ENCODE results near the gene KIAA0753.

The KIAA0753 gene

DNA sequence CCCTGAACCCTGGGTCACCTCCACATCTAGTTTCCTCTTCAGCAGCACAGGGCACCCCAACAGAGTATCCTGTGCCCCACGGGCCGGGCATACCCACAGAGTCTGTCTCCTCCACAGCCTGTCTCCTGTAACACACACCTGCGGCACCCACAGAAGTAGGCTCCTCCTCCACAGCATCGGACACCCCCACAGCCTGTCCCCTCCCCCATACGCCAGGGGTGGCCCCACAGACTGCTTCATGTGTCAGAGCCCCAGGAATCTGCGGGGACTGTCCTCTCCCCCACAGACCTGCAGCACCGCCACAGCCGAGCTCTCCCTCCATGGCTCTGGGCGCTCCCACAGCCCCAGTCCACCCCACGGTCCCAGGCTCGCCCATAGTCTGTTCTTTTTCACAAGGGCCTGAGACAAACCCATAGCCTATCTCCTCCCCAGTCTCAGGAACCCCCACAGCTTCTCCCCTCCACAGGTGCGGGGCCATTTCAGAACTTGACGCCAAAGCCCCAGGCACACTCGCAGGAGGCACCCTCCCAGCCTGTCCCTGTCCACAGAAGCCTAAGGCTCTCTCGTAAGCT, 1.4 kb downstream of the KIAA0753 start:
- peak overlapping the region; percentile 97 for H3K4me3 ChIP-seq (ENCODE audit: low read depth, low read length)
- ChIA-PET POLR2A (interaction anchor here (0.6 to 1.2 kb wide), 3 partner anchors 11 to 1194 kb away, joined by 3 to 4 read pairs (median 4); no protein-coding TSS in a partner anchor), CTCF (interaction anchor here (1.1 to 3.4 kb wide), 3 partner anchors 11 to 167 kb away, joined by 3 to 26 read pairs (median 5); no protein-coding TSS in a partner anchor)
- no peak for DNase-seq (ENCODE audit: low read depth, low spot score)
- TF ChIP-seq, protein P1, sequence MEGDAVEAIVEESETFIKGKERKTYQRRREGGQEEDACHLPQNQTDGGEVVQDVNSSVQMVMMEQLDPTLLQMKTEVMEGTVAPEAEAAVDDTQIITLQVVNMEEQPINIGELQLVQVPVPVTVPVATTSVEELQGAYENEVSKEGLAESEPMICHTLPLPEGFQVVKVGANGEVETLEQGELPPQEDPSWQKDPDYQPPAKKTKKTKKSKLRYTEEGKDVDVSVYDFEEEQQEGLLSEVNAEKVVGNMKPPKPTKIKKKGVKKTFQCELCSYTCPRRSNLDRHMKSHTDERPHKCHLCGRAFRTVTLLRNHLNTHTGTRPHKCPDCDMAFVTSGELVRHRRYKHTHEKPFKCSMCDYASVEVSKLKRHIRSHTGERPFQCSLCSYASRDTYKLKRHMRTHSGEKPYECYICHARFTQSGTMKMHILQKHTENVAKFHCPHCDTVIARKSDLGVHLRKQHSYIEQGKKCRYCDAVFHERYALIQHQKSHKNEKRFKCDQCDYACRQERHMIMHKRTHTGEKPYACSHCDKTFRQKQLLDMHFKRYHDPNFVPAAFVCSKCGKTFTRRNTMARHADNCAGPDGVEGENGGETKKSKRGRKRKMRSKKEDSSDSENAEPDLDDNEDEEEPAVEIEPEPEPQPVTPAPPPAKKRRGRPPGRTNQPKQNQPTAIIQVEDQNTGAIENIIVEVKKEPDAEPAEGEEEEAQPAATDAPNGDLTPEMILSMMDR (IDR thresholded peaks at IDR 0.05; ENCODE audit: insufficient read depth, low read length, missing control alignments) = no peak

DNA sequence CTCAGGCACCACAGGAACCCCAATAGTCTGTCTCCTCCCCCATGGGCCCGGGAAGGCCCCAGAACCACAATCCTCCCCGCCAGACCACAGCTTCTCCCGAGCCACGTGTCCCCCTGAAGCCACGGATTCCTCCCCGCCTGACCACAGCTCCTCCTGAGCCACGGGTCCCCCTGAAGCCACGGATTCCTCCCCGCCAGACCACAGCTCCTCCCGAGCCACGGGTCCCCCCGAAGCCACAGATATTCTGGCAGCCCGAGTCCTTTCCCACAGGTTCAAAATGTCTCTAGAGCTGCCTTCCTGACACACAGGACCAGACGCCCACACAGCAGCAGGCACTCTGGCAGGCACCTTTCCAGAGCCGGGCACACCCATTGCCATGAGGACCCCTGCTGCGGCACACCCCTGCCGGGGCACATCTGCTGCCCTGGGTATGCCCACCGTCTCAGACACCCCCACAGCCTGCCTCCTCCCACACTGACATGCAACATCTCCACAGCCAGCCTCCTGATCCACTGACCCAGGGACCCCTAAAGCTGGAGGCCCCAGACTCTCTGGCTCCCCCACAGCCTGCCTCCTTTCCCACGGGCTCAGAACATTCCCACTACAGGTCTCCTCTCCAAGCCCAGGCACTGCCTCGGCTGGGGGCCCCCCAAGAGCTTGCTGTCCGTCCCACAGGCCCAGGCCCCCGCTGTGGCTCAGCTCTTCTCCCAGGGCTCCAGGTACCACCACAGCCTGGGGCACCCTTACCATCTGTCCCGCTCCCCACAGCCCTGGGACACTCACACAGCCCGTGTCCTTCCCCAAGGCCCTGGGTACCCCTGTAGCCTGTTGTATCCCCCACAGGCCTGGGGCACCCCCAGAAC, 2.2 kb downstream of the KIAA0753 start:
- TF ChIP-seq, protein P1 (IDR thresholded peaks at IDR 0.05; ENCODE audit: insufficient read depth, low read length, missing control alignments) = no peak
- H3K4me3 ChIP-seq (ENCODE audit: low read depth, low read length) = peak overlapping the region; percentile 97
- DNase-seq (ENCODE audit: low read depth, low spot score) = no peak
- ChIA-PET CTCF (interaction anchor here (3.4 kb wide), 1 partner anchor 166 kb away, joined by 26 read pairs; no protein-coding TSS in a partner anchor), POLR2A (interaction anchor here (0.6 kb wide), 1 partner anchor 1193 kb away, joined by 3 read pairs; no protein-coding TSS in a partner anchor)

DNA sequence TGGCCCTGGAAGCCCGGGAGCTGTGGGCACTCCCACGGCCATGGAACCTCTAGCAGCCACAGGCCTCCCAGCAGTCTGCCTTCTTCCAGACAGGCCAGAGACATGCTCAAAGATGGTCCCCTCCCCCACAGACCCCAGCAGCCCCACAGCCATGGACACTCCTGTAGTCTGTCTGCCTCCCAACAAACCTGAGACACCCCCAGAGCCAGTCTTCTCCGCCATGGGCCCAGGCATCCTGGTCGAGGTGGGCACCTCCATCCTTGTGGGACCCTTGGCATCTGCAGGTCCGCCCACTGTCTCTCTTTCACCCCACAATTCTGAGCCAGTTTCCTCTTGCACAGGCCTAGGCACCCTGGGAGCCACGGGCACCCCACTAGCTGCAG, 3.1 kb downstream of the KIAA0753 start:
- H3K4me3 ChIP-seq (ENCODE audit: low read depth, low read length) = no peak overlapping the region
- ChIA-PET POLR2A (no interaction called here), CTCF (interaction anchor here (3.4 kb wide), 1 partner anchor 165 kb away, joined by 26 read pairs; no protein-coding TSS in a partner anchor)
- TF ChIP-seq, protein P1 (IDR thresholded peaks at IDR 0.05; ENCODE audit: insufficient read depth, low read length, missing control alignments) = no peak
- DNase-seq (ENCODE audit: low read depth, low spot score) = no peak

DNA sequence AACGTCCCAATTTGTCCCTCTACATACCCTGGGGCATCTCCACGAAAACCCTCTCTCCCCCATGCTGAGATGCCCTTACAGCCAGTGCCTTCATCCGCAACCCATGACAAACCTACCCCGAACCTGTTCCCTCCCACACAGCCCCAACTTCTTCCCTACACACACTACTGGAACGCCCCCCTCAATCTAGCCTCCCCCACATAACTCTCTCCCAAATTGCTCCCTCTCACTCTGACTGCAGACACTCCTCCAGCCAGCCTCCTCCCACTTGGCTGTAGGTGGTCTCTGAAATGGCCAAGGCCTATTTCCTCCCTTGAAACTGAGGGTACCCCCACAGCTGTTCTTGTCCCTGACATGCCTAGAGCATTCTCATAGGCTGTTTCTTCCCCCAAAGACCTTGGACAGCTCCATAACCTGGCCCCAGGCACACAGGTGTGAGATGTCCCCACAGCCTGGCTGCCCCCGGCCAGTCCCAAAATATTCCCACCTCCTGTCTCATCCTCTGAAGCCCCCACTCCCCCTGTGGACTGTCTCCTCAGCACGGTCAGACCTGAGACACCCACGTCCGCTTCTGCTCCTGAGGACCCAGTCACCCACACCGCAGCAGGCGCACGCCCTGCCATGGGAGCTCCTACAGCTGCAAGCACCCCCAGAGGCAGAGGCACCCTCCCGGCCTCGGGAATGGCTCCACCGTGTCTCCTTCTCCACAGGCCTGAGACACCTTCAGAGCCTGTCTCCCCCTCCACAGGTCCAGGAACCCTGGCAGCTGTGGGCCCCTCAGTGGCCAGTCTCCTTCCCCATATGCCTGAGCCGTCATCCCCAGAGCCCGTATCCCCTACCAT, 3.7 kb downstream of the KIAA0753 start:
- CTCF ChIA-PET = interaction anchor here (3.4 kb wide), 1 partner anchor 164 kb away, joined by 26 read pairs; no protein-coding TSS in a partner anchor
- DNase-seq (ENCODE audit: low read depth, low spot score) = no peak
- no peak overlapping the region for H3K4me3 ChIP-seq (ENCODE audit: low read depth, low read length)
- TF ChIP-seq, protein P1 (IDR thresholded peaks at IDR 0.05; ENCODE audit: insufficient read depth, low read length, missing control alignments) = no peak
- POLR2A ChIA-PET = no interaction called here

DNA sequence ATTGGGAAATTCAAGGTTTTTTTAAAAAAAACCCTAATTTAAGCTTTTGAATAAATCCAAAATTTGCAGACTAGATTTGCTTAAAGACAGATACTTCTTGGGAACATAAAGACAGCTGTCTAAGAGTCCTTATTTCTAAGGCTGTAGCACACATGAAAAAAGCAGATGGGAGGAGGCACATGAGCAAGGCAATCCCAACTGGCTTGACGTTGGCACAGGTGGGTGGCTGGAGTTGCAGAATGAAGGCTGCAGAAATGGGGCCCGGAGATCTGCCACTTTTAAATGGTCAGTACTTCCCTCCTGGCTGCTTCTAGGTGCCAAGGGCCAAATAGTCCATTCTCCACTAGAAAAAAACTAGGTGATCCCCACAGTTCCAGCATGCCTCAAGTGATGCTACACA, 4.4 kb downstream of the KIAA0753 start:
- TF ChIP-seq, protein P1 (IDR thresholded peaks at IDR 0.05; ENCODE audit: insufficient read depth, low read length, missing control alignments) = no peak
- no peak overlapping the region for H3K4me3 ChIP-seq (ENCODE audit: low read depth, low read length)
- POLR2A ChIA-PET = interaction anchor here (0.6 kb wide), 1 partner anchor 9 kb away, joined by 3 read pairs; no protein-coding TSS in a partner anchor
- CTCF ChIA-PET = interaction anchor here (1.3 kb wide), 1 partner anchor 164 kb away, joined by 3 read pairs; no protein-coding TSS in a partner anchor
- no peak for DNase-seq (ENCODE audit: low read depth, low spot score)
